Stimulated activated CD4-positive, alpha-beta T cell treated with anti-CD3 and anti-CD28 coated beads, Interleukin-12 subunit alpha, Interleukin-12 subunit beta, amount 100 ng/mL, for 48 hours (primary cell): Measurements from ENCODE around the gene RBM27.
"Not testable (repeated sequence)": the region's sequence is repeated elsewhere in the genome, so short reads cannot be mapped to it uniquely, and the experiment has no call there.

Experiments
- DNase-seq, 3 donors: peaks; one replicate each; pipeline ENCODE4 v3.0.0-alpha.2; 2020; ENCODE audit warnings: low read depth in 2 of 3, low spot score in 1 of 3

RBM27 gene

DNA sequence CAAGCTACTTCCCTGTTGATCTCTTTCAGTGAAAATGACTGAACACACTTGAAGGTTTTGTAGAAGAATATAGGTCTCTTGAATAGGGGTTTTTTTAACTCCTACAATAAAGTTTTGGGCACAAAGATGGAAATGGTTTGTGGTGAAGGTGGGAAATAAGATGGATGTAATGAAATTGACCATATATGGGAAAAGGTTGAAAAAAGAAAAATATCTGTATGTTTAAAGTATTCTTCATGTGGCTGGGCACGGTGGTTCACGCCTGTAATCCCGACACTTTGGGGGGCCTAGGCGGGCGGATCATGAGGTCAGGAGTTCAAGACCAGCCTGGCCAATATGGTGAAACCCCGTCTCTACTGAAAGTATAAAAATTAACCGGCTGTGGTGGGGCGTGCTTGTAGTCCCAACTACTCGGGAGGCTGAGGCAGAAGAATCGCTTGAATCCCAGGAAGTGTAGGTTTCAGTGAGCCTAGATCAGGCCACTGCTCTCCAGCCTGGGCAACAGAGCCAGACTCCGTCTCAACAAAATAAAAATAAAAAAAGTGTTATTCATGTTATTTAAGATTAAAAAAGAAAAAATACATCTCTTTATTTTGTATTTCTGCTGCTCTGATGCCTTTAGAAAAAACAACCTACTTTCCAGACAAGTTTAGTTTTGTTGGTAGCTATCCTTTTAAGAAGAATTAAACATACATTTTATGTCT lies 2.2 kb downstream of the RBM27 start:
- DNase-seq, result no peak

DNA sequence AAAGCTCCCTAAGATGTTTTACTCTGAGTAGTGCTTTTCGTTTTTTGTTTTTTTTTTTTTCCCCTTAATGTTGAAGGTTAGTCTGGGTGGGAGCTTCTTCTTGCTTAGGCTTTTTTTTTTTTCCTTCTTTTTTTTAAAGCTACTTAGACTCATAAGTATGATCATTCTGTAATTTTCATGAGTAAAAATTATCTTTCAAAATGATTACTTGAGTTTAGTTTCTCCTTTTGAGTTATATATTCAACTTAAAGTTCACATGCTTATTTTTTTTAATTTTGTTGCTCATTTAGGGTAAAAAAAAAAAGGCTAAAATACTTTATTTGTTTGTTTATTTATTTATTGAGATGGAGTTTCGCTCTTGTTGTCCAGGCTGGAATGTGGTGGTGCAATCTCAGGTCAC lies 2.9 kb downstream of the RBM27 start:
- DNase-seq, result no peak

DNA sequence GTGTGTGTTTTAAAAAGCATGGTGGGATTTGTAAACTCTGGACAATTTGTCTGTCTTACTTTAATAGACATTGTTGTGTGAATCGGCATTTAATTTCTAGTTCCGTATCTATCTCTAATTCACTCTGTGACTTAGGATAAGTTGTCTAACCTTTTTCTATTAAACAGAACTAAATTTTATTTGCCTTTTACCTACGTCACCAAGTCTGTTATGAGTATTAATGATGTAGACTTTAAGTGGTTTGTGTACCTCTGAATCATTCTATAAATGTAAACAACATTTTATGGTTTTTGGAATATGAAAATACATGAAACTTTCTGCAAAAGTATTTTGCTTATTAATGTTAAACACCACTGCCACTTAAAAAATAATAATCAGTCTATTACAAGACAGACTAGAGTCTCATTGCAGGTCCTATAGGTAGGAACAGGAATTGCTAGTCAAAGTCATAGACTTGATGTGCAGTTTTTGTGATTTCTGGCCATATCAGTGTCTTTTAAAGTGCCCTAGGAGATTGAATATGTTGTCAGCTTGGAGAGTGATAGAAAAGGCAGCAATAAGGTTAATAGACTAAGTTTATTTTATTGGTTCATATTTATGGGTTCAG lies 5.6 kb downstream of the RBM27 start:
- DNase-seq, result no peak

DNA sequence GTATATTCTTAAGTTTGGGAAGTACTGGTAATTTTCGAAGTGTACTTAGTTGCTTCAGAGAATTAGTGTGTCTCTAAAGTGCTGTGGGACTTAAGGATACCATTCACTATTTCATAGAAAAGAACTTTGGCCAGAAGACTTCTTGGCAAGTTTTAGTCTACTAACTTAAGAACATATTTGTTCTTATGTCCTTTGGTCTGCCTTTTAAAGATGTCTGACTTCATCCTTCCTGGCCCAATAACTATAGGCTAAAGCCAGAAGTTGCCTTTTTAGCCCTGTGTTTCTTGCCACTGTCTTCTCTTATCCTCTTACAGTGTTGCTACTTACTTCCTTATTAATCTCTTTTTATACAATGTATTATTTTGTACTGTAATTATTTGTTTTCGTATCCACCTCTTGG lies 6.3 kb downstream of the RBM27 start:
- no peak for DNase-seq

DNA sequence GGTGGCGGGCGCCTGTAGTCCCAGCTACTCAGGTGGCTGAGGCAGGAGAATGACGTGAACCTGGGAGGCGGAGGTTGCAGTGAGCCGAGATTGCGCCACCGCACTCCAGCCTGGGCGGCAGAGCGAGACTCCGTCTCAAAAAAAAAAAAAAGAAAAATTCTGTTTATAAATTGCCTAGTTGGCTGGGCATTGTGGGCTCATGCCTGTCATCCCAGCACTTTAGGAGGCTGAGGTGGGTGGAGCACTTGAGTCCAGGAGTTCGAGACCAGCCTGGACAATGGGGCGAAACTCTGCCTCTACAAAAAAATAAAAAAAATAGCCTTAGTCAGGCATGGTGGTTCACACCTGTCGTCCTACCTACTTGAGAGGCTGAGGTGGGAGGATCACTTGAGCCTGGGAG lies 7.4 kb downstream of the RBM27 start:
- not testable (repeated sequence) for DNase-seq

DNA sequence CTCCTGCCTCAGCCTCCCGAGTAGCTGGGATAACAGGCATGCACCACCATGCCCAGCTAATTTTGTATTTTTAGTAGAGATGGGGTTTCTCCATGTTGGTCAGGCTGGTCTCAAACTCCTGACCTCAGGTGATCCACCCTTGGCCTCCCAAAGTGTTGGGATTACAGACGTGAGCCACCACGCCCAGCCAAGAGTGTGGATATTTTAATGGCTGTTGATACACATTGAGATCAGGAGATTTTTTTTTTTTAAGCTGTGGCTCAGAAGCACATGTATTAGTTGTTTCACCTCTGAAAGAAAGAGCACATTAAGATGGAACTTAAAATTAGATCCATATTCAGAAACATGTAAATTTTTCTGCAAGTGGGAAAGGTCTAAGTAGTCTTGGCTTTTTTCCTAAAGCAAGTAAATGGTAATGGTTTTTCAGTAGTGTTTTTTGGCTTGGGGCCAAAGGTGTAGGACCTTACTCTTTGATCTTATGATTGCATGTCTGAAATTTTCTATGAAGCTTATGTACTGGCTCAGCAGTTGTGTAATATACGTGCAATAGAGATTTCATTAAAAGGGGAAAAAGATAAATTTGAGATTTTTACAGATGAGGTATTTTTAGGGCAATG lies 9.9 kb downstream of the RBM27 start:
- no peak for DNase-seq

DNA sequence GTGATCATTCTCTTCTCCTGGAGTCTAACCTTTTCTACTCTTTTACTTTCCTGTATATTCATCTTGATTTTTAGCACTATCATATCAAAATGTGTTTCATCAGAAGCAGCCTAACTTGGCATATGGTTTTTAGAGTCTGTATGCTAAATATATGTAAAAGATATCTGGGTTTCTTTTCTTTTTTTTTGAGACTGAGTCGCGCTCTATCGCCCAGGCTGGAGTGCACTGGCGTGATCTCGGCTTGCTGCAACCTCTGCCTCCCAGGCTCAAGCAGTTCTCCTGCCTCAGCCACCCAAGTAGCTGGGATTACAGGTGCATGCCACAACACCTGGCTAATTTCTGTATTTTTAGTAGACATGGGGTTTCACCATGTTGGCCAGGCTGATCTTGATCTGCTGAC lies 11.5 kb downstream of the RBM27 start:
- DNase-seq, result not testable (repeated sequence)

DNA sequence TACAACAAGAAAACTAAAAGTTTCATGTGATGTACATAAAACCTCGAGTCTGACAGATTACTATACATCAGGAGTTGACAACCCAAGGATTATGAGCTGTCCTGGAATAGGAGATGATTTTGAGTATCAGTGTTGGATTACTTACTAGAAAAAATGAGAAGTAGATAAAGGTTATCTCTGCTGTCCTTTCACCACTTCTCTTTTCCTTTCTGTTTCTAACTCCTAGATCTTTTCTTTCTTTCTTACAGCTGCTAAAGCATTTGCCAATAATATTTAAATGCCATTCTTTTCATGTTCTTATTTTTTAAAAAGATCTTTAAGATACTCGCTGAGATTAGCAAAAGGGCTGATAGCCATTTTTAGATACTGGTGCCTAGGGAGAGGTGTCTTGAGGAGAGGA lies 14.8 kb downstream of the RBM27 start:
- no peak for DNase-seq

DNA sequence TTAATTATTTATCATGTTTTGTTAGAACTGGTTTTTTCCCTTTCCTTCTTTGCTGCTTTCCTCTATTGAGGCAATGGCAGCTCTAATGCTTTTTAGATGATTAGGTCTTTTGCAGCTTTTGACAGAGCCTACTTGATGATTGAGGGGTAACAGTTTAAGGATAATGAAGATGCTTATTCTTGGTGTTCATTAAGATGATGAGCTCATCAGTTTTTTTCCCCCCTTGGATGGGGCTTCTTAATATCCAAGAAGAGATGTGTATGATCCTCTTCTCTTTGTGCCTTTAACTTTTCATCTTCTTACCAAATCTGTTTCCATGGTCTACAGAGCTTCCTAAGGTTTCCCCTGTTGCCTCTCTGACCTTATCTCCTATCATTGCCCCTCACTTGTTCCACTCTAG lies 15.8 kb downstream of the RBM27 start:
- DNase-seq, result no peak

DNA sequence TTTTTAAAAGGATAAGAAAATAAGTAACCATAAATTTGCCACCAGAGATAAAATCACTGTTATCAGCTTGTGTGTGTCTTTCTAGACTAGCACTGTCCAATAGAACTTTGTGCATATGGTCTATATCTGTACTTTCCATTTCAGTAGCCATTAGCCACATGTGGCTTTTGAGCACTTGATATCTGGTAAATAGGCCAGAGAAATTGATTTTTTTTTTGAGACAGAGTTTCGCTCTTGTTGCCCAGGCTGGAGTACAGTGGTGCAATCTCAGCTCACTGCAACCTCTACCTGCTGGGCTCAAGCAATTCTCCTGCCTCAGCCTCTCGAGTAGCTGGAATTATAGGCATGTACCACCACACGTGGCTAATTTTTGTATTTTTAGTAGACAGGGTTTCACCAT lies 17.8 kb downstream of the RBM27 start:
- no peak for DNase-seq

DNA sequence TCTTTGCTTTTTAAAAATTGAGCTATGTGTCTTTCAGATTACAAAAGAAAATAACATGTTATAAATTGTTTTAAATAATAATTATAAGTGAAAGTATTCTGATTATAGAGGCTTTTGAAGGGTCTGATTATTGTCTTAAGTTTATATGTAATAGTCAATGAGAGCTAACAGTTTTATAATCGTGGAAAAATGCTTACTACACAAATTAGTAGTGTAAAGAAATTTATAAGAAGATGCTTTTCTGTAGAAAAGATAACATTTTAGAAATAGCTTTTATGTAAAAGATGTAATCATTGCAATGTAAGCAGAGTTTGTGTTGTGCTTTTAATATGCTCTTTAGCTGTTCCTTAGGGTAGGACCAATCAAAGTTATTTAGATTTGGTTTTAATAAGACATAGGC lies 18.6 kb downstream of the RBM27 start:
- no peak for DNase-seq

DNA sequence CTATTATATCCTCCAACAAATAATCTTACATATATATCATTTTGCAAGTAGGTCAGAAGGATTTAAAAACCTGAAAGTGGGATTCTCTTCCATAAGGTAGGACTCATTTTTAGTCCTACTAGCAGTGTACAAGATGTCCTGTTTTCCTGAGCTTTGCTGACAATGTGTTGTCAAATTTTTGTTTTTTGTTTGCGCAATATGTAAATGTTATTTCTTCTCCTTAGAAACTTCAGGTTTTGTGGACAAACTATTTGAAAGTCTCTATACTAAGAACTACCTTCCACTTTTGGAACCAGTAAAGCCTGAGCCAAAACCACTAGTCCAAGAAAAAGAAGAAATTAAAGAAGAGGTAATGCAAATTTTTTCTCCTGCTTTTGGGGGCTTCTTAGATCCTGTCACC lies 19.8 kb downstream of the RBM27 start:
- no peak for DNase-seq

DNA sequence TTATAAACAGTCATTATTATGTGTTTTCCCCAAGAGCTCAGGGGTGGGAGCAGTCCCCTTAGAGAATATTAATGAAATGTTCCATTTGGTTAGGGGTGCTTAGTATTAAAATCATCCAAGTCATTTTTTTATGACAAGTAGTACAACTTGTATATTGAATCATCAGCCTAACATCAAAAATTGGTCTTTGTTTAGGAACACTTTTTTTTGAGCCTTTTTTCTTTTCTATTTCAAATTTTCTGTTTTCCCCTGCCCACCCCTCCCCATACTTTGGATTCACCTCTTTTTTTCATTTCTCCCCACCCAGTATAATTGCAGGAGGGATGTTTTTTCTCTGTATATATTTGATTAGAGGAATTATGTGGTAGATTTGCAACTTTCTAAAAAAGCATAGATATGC lies 25.8 kb downstream of the RBM27 start:
- no peak for DNase-seq

DNA sequence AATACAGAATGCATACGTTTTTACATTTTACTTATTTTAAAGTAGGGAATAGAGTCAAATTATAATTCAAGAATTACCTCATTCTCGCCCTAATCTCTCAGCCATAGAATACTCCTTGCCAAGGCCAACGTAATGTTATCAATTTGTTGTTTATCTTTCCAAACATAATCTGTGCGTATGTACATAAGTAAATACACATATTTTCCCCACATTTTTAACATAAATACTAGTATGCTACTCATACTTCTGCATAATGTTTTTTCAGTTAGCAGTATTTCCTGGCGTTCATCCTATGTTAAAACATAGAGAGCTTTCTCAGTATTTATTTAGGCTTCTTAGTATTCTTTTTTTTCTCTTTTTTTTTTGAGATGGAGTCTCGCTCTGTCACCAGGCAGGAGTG lies 28.8 kb downstream of the RBM27 start:
- DNase-seq, result no peak

DNA sequence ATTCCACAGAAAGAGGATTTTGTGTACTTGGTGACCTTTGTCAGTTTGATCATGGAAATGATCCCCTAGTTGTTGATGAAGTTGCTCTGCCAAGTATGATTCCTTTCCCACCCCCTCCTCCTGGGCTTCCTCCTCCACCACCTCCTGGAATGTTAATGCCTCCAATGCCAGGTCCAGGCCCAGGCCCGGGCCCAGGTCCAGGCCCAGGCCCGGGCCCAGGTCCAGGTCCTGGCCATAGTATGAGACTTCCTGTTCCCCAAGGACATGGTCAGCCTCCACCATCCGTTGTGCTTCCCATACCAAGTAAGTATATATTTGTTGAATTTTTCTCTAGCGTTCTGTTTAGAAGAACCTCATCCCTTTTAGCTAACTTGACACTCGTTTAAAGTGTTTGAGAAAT lies 30.0 kb downstream of the RBM27 start:
- no peak for DNase-seq

DNA sequence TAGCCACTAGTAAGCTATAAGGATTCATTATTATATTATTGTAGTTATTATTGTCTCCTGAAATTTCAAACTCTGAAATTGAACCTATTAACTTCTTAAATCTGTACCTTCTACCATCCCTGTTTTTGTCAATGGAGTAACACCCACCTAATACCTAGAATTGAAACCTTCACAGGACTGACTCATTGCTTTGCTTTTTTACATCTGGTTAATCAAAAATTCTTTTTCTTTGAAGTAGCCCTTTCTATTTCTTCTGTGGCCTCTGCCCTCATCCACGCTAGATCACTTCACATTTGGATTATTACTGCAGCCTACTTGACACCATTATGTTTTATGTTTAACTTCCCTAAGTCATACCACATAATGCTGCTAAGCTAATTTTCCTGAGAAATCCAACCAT lies 35.6 kb downstream of the RBM27 start:
- DNase-seq, result no peak

DNA sequence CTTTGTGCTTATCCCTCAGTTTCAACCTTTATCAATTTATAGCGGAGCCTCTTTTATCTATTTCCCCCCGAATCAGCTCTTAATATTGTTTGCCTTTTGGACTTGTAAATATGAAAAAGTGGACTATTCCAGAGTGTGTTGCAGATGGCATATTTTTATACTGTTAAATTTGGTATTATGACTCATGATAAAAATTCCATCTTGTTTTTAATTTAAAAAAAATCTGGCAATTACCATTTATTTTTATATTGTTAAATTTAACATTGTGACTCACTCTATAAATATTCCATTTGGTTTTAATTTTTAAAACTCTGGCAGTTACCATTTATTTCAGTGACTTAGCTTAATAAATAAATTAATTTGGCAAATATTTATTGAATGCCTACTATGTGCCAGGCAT lies 37.5 kb downstream of the RBM27 start:
- DNase-seq, result no peak

DNA sequence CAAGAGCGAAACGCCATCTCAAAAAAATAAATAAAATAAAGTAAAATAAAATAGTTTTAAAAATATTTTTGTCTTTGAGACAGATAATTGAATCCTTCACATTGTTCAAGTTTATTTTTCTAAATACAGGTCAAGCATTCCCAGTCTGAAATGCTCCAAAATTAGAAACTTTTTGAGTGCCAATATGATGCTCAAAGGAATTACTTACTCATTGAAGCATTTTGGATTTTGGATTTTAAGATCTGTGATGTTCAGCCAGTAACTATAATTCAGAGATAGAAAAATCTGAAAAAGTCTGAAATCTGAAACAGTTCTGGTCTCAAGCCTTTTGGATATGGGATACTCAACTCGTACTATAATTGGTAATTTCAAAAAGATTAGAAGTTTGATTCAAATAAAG lies 39.8 kb downstream of the RBM27 start:
- DNase-seq, result no peak

DNA sequence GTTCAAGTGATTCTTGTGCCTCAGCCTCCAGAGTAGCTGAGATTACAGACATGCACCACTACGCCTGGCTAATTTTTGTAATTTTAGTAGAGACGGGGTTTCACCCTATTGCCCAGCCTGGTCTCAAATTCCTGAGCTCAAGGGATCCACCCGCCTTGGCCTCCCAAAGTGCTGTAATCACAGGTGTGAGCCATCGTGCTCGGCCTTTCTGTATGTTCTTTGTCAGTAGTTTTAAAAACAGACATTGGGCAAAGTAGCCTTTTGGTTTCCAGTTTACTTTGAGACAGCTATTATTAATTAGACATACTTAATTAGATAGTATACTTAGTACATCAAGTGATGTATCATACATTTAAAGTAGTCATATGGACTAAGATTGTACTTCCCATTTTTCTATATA lies 45.2 kb downstream of the RBM27 start:
- no peak for DNase-seq

DNA sequence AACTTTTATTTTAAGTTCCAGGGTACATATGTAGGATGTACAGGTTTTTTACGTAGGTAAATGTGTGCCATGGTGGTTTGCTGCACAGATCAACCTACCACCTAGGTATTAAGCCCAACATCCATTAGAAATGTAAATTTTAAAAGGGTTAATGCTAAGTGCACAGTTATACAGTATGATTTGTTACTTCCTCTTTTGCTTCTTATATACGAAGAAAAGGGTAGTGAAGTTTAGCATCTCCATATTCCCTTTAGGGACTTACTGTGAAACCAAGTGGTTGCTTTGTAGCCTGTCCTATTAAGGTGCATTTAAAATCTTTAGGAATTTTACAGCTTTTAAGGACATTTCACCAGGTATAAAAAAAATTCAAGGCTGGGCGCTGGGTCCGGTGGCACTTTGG lies 46.4 kb downstream of the RBM27 start:
- no peak for DNase-seq
